ENCODE measurements around the gene USF1. TPM values are rescaled to one million over a fixed set of nuclear protein-coding genes. Genes with fewer than 3 reads are reported as not detected.
A peak's percentile ranks its signal among the peaks of the same experiment; 100 is the strongest.

USF1 gene
- total and polyA plus RNA-seq, 2 experiments from 2014 or later, result 23.8 to 74.8 TPM

GRCh38 chr1:161080441-161081405, 34.9 kb upstream of the USF1 start:
- H3K27ac Mint-ChIP-seq, result no peak overlapping the region
- no peak overlapping the region for H3K4me3 ChIP-seq
- peaks cover 12% of the 10 kb centered on the region for H3K4me1 Mint-ChIP-seq
- TF ChIP-seq EZH2phosphoT487 (IDR thresholded peaks at IDR 0.05; ENCODE audit: unreplicated experiment) (no peak), STAT1 (IDR thresholded peaks at IDR 0.05; ENCODE audit: unreplicated experiment) (no peak), CREB1 (CRISPR knock-in tag; IDR thresholded peaks at IDR 0.05; ENCODE audit: low read depth) (no peak), POLR2AphosphoS5 (IDR thresholded peaks at IDR 0.05; ENCODE audit: low read depth) (no peak), EZH2 (IDR thresholded peaks at IDR 0.05; ENCODE audit: low read depth, unreplicated experiment) (no peak), CTCF (conservative IDR thresholded peaks at IDR 0.05; ENCODE audit: low read depth in 2 of 2) (no peak), JUNB (IDR thresholded peaks at IDR 0.05; ENCODE audit: unreplicated experiment) (no peak)
- no peaks in the 10 kb centered on the region for H4K20me1 ChIP-seq (replicated peaks; ENCODE audit: insufficient read depth)
- peaks cover 16% of the 10 kb centered on the region for H3K27me3 Mint-ChIP-seq (ENCODE audit: insufficient read depth, low read depth, poor library complexity)
- no peak for DNase-seq (ENCODE audit: low spot score)
- H3K27ac ChIP-seq (ENCODE audit: low read depth), result no peak overlapping the region
- H3K79me2 ChIP-seq (replicated peaks; ENCODE audit: insufficient read depth), result no peaks in the 10 kb centered on the region
- H3K36me3 Mint-ChIP-seq (ENCODE audit: low read depth), result no peaks in the 10 kb centered on the region; the same call in 2 of the 3 replicates
- no peaks in the 10 kb centered on the region; the same call in 1 of the 2 replicates for H3K9me2 ChIP-seq (ENCODE audit: insufficient read depth)
- no peaks in the 10 kb centered on the region for H3K36me3 ChIP-seq (ENCODE audit: insufficient read depth)
- no peak overlapping the region; the same call in 2 of the 3 replicates for H3K4me3 Mint-ChIP-seq
- no peaks in the 10 kb centered on the region; the same call in 2 of the 3 replicates for H3K9me3 Mint-ChIP-seq
- H3F3A ChIP-seq (replicated peaks; ENCODE audit: low read depth), result peaks cover 5% of the 10 kb centered on the region; the same call in 1 of the 2 replicates
- ATAC-seq, result no peak
- H3K4me2 ChIP-seq, result no peak overlapping the region; the same call in 1 of the 2 replicates
- peak overlapping the region; percentile 92 for H2AFZ ChIP-seq
- no peaks in the 10 kb centered on the region for H3K27me3 ChIP-seq (ENCODE audit: insufficient read depth)
- H3K4me1 ChIP-seq (ENCODE audit: insufficient read depth), result peaks cover 8% of the 10 kb centered on the region; the same call in 1 of the 2 replicates

- peak; percentile 51 for DNase-seq (ENCODE audit: low spot score)
- Histone ChIP-seq H3K9me2 (ENCODE audit: insufficient read depth) (no peaks in the 10 kb centered on the region; the same call in 1 of the 2 replicates), H2AFZ (peak overlapping the region; percentile 92), H3K4me3 (peak overlapping the region; percentile 42), H3F3A (replicated peaks; ENCODE audit: low read depth) (peaks cover 5% of the 10 kb centered on the region; the same call in 1 of the 2 replicates), H3K4me2 (peak overlapping the region; percentile 65; the same call in 1 of the 2 replicates), H3K27ac (ENCODE audit: low read depth) (no peak overlapping the region), H3K4me1 (ENCODE audit: insufficient read depth) (peaks cover 8% of the 10 kb centered on the region; the same call in 1 of the 2 replicates), H3K27me3 (ENCODE audit: insufficient read depth) (no peaks in the 10 kb centered on the region), H3K36me3 (ENCODE audit: insufficient read depth) (no peaks in the 10 kb centered on the region), H3K79me2 (replicated peaks; ENCODE audit: insufficient read depth) (no peaks in the 10 kb centered on the region), H4K20me1 (replicated peaks; ENCODE audit: insufficient read depth) (no peaks in the 10 kb centered on the region)
- ATAC-seq, result peak; percentile 75
- no peaks in the 10 kb centered on the region for H3K9me3 Mint-ChIP-seq
- no peak overlapping the region for H3K27ac Mint-ChIP-seq
- H3K4me1 Mint-ChIP-seq, result peaks cover 8% of the 10 kb centered on the region
- H3K27me3 Mint-ChIP-seq (ENCODE audit: insufficient read depth, low read depth, poor library complexity), result peaks cover 10% of the 10 kb centered on the region
- H3K4me3 Mint-ChIP-seq, result no peak overlapping the region
- no peaks in the 10 kb centered on the region; the same call in 2 of the 3 replicates for H3K36me3 Mint-ChIP-seq (ENCODE audit: low read depth)
- TF ChIP-seq JUNB (IDR thresholded peaks at IDR 0.05; ENCODE audit: unreplicated experiment) (no peak), ZNF114 (CRISPR knock-in tag; IDR thresholded peaks at IDR 0.05) (no peak), ZNF462 (CRISPR knock-in tag; IDR thresholded peaks at IDR 0.05) (no peak), POLR2AphosphoS5 (IDR thresholded peaks at IDR 0.05; ENCODE audit: low read depth) (no peak)
These were observed 33.8 kb upstream of the USF1 start for GRCh38 chr1:161079436-161080110.

All from GM23338 (cell line).